Peyer's patch (tissue), 4 donors: ENCODE measurements around the gene ARFGEF2.

ENCODE experiments used
- POLR2A ChIP-seq, 2 donors: fragments of 450-650 bp; IDR thresholded peaks; one replicate each; pipeline ENCODE4 v1.5.1; 2017; ENCODE audit warnings: antibody characterized with exemption in 2 of 2, mild to moderate bottlenecking in 2 of 2, moderate library complexity in 2 of 2
- TF ChIP-seq, protein P1 (sequence below), 6 experiments: fragments of 450-650 bp in 4 of 6; fragments of 200-600 bp in 2 of 6; sonication (generic) in 1 of 6; IDR thresholded peaks; one replicate each; pipeline ENCODE4 v1.5.1; 2017 to 2019; ENCODE audit warnings: antibody characterized with exemption in 6 of 6, mild to moderate bottlenecking in 3 of 6, moderate library complexity in 1 of 6

DNA sequence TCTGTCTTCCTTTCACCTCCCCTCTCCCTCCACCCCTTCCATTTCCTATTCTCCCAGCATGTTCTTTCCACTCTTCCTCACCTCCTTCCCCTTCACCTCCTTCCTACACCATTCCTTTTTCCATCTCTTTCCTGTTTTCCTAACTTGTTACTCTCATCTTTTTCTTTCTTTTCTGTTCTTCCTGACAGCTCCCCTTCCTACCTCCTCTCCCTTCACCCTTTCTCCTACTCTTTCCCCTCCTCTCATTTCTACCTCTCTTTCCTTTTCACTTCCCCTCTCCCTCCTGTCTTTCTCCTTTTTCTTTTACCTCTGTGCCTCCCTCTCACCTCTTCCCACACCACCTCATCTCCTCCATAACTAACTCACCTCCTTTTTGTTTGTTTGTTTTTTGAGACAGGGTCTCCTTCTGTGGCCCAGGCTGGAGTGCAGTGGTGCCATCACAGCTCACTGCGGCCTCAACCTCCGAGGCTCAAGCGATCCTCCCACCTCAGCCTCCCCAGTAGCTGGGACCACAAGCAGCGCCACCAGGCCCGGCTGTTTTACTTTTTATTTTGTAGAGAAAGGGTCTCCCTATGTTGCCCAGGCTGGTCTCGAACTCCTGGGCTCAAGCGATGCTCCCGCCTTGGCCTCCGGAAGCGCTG lies 864 bp upstream of the ARFGEF2 start:
- TF ChIP-seq, protein P1, sequence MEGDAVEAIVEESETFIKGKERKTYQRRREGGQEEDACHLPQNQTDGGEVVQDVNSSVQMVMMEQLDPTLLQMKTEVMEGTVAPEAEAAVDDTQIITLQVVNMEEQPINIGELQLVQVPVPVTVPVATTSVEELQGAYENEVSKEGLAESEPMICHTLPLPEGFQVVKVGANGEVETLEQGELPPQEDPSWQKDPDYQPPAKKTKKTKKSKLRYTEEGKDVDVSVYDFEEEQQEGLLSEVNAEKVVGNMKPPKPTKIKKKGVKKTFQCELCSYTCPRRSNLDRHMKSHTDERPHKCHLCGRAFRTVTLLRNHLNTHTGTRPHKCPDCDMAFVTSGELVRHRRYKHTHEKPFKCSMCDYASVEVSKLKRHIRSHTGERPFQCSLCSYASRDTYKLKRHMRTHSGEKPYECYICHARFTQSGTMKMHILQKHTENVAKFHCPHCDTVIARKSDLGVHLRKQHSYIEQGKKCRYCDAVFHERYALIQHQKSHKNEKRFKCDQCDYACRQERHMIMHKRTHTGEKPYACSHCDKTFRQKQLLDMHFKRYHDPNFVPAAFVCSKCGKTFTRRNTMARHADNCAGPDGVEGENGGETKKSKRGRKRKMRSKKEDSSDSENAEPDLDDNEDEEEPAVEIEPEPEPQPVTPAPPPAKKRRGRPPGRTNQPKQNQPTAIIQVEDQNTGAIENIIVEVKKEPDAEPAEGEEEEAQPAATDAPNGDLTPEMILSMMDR (IDR thresholded peaks at IDR 0.05) = no peak
- TF ChIP-seq POLR2A (IDR thresholded peaks at IDR 0.05) = no peak
